Nephron (organoid): ENCODE results near the gene OR52E1.

ENCODE experiments used
- H3K27ac Mint-ChIP-seq, 3 experiments: 2 replicates each; pipeline ENCODE4 v1.8.0; 2020; ENCODE audit warnings: mixed read lengths in 3 of 3, mild to moderate bottlenecking in 2 of 3, moderate library complexity in 1 of 3
- H3K27me3 Mint-ChIP-seq: 2 replicates; pipeline ENCODE4 v1.8.0; 2021; ENCODE audit warnings: low read depth, mild to moderate bottlenecking, moderate library complexity, mixed read lengths
- H3K36me3 Mint-ChIP-seq: 2 replicates; pipeline ENCODE4 v1.8.0; 2020; ENCODE audit warnings: low read depth, mixed read lengths
- H3K4me1 Mint-ChIP-seq: 2 replicates; pipeline ENCODE4 v1.8.0; 2020; ENCODE audit warnings: mixed read lengths
- H3K4me3 Mint-ChIP-seq, 3 experiments: 2 replicates each; pipeline ENCODE4 v1.8.0; 2020; ENCODE audit warnings: mild to moderate bottlenecking in 3 of 3, mixed read lengths in 3 of 3, moderate library complexity in 2 of 3
- H3K9me3 Mint-ChIP-seq: 2 replicates; pipeline ENCODE4 v1.8.0; 2020; ENCODE audit warnings: mixed read lengths
- TF ChIP-seq, protein P1 (sequence below), 3 experiments: fragments of 200-600 bp; sonication (generic); IDR thresholded peaks; one replicate each; pipeline ENCODE4 v1.5.0; 2021; ENCODE audit warnings: antibody characterized with exemption in 3 of 3; ENCODE audit not compliant: unreplicated experiment in 3 of 3

Gene OR52E1

DNA sequence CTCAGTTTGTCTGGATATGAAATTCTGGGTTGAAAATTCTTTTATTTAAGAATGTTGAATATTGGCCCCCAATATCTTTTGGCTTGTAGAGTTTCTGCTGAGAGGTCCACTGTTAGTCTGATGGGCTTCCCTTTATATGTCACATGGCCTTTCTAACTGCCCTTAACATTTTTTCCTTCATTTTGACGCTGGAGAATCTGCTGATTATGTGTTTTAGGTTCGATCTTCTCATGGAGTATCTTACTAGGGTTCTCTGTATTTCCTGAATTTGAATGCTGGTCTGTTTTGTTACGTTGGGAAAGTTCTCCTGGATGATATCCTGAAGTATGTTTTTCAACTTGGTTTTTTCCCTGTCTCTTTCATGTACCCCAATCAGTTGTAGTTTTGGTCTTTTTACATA, 46.0 kb downstream of the OR52E1 start:
- Mint-ChIP-seq H3K36me3 (no peaks in the 10 kb centered on the region), H3K27me3 (no peaks in the 10 kb centered on the region), H3K9me3 (no peaks in the 10 kb centered on the region), H3K4me3 (no peak overlapping the region), H3K27ac (no peak overlapping the region), H3K4me1 (no peaks in the 10 kb centered on the region)
- TF ChIP-seq, protein P1, sequence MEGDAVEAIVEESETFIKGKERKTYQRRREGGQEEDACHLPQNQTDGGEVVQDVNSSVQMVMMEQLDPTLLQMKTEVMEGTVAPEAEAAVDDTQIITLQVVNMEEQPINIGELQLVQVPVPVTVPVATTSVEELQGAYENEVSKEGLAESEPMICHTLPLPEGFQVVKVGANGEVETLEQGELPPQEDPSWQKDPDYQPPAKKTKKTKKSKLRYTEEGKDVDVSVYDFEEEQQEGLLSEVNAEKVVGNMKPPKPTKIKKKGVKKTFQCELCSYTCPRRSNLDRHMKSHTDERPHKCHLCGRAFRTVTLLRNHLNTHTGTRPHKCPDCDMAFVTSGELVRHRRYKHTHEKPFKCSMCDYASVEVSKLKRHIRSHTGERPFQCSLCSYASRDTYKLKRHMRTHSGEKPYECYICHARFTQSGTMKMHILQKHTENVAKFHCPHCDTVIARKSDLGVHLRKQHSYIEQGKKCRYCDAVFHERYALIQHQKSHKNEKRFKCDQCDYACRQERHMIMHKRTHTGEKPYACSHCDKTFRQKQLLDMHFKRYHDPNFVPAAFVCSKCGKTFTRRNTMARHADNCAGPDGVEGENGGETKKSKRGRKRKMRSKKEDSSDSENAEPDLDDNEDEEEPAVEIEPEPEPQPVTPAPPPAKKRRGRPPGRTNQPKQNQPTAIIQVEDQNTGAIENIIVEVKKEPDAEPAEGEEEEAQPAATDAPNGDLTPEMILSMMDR (IDR thresholded peaks at IDR 0.05; ENCODE audit: unreplicated experiment in 3 of 3): no peak

DNA sequence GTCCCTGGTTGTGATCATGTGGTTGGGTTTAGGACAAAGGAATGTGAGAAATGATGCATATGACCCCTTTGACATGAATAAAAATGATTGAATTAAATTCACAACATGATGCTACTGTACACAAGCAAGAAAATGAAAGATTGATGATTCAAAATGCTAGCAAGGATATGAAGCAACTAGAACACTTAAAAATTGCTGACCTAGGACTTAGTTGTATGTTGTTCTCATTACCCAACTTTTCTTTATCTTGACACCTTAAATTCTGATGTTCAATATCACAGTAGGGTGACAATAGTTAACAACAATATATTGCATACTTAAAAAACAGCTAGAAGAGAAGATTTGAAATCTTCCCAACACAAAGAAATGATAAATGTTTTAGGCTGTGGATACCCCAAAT, 48.2 kb downstream of the OR52E1 start:
- TF ChIP-seq, protein P1 (IDR thresholded peaks at IDR 0.05; ENCODE audit: unreplicated experiment in 3 of 3): no peak
- Mint-ChIP-seq H3K27me3 (no peaks in the 10 kb centered on the region), H3K27ac (no peak overlapping the region), H3K36me3 (no peaks in the 10 kb centered on the region), H3K4me3 (no peak overlapping the region), H3K9me3 (no peaks in the 10 kb centered on the region), H3K4me1 (no peaks in the 10 kb centered on the region)

DNA sequence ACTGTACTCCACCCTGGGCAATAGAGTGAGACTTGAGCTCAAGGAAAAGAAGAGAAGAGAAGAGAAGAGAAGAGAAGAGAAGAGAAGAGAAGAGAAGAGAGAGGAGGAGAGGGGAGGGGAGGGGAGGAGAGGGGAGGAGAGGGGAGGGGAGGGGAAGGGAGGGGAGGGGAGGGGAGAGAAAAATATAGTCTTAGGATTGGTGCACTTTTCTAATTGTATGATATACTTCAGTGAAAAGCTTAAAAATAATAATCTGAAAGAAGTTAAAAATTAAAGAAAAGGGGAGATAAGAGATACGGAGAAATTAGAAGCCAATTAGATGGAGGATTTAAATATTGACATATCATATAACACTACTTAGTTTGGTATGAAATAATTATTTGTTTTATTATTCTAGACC, 49.5 kb downstream of the OR52E1 start:
- H3K27ac Mint-ChIP-seq: no peak overlapping the region
- peaks cover 1% of the 10 kb centered on the region for H3K4me1 Mint-ChIP-seq
- H3K36me3 Mint-ChIP-seq: no peaks in the 10 kb centered on the region
- H3K4me3 Mint-ChIP-seq: no peak overlapping the region
- no peaks in the 10 kb centered on the region for H3K9me3 Mint-ChIP-seq
- TF ChIP-seq, protein P1 (IDR thresholded peaks at IDR 0.05; ENCODE audit: unreplicated experiment in 3 of 3): no peak
- H3K27me3 Mint-ChIP-seq: peaks cover 1% of the 10 kb centered on the region
